Measurements from ENCODE around the gene STAT3.
"Not testable (repeated sequence)": the region's sequence is repeated elsewhere in the genome, so short reads cannot be mapped to it uniquely, and the experiment has no call there.

The STAT3 gene

GRCh38 chr17:42323268-42323773 is 64.9 kb downstream of the STAT3 start:
- Histone ChIP-seq H2BK120ac (ENCODE audit: low read depth, low read length) (no peak overlapping the region), H2AFZ (ENCODE audit: low read depth, low read length) (no peak overlapping the region), H3K23ac (ENCODE audit: low read length in 2 of 2) (no peak overlapping the region), H3K9me3 (ENCODE audit: control insufficient read depth, low read length) (no peaks in the 10 kb centered on the region), H3K27ac (ENCODE audit: low read length, poor library complexity, severe bottlenecking) (no peak overlapping the region), H3K9ac (ENCODE audit: low read length) (no peak overlapping the region), H3K36me3 (ENCODE audit: control insufficient read depth in 1 of 2, insufficient read depth in 2 of 2, low read depth in 1 of 2, low read length in 2 of 2) (peaks cover 54 to 84% of the 10 kb centered on the region in 2 experiments), H3K4me1 (ENCODE audit: control insufficient read depth, insufficient read depth, low read depth, low read length) (peaks cover 18% of the 10 kb centered on the region), H3K18ac (ENCODE audit: low read depth in 1 of 2, low read length in 2 of 2) (no peak overlapping the region), H3K14ac (ENCODE audit: low read length in 2 of 2) (no peak overlapping the region), H2BK15ac (ENCODE audit: low read depth, poor library complexity, severe bottlenecking) (no peak overlapping the region), H2BK12ac (ENCODE audit: low read length in 2 of 2) (no peak overlapping the region), H3K27me3 (ENCODE audit: control insufficient read depth in 1 of 2, insufficient read depth in 1 of 2, low read length in 2 of 2) (no peaks in the 10 kb centered on the region), H3K79me1 (replicated peaks; ENCODE audit: low read length, poor library complexity, severe bottlenecking) (peaks cover 22% of the 10 kb centered on the region), H2BK5ac (ENCODE audit: low read depth, low read length, poor library complexity, severe bottlenecking) (no peak overlapping the region), H3K4me3 (ENCODE audit: insufficient read depth in 1 of 2, low read depth in 1 of 2, low read length in 2 of 2) (no peak overlapping the region), H2AK5ac (ENCODE audit: low read length, severe bottlenecking) (no peak overlapping the region), H4K8ac (ENCODE audit: low read length) (no peak overlapping the region), H3K4me2 (ENCODE audit: low read length, poor library complexity, severe bottlenecking) (no peak overlapping the region), H3K4ac (ENCODE audit: low read depth in 1 of 2, low read length in 2 of 2) (no peak overlapping the region), H4K91ac (ENCODE audit: low read length) (no peak overlapping the region)
- no peak for DNase-seq
- 94% methylated on average over 5 of the region's 5 CpGs for whole genome bisulfite sequencing

GRCh38 chr17:42322382-42323267 is 65.6 kb downstream of the STAT3 start:
- H3K14ac ChIP-seq (ENCODE audit: low read length in 2 of 2): no peak overlapping the region

GRCh38 chr17:42321555-42321954 is 66.7 kb downstream of the STAT3 start:
- no peak for DNase-seq

More at GRCh38 chr17:42322382-42323267, 65.6 kb downstream of the STAT3 start:
- Histone ChIP-seq H3K36me3 (ENCODE audit: control insufficient read depth in 1 of 2, insufficient read depth in 2 of 2, low read depth in 1 of 2, low read length in 2 of 2) (peaks cover 56 to 90% of the 10 kb centered on the region in 2 experiments), H2BK120ac (ENCODE audit: low read depth, low read length) (no peak overlapping the region), H3K79me1 (replicated peaks; ENCODE audit: low read length, poor library complexity, severe bottlenecking) (peaks cover 22% of the 10 kb centered on the region), H4K91ac (ENCODE audit: low read length) (no peak overlapping the region), H2BK15ac (ENCODE audit: low read depth, poor library complexity, severe bottlenecking) (no peak overlapping the region), H3K4me2 (ENCODE audit: low read length, poor library complexity, severe bottlenecking) (no peak overlapping the region), H3K27me3 (ENCODE audit: control insufficient read depth in 1 of 2, insufficient read depth in 1 of 2, low read length in 2 of 2) (no peaks in the 10 kb centered on the region), H2BK5ac (ENCODE audit: low read depth, low read length, poor library complexity, severe bottlenecking) (no peak overlapping the region), H2BK12ac (ENCODE audit: low read length in 2 of 2) (peak overlapping the region in 1 of 2 experiments; percentile 22), H2AK5ac (ENCODE audit: low read length, severe bottlenecking) (no peak overlapping the region), H3K9me3 (ENCODE audit: control insufficient read depth, low read length) (no peaks in the 10 kb centered on the region), H3K4me1 (ENCODE audit: control insufficient read depth, insufficient read depth, low read depth, low read length) (peaks cover 18% of the 10 kb centered on the region), H3K4ac (ENCODE audit: low read depth in 1 of 2, low read length in 2 of 2) (no peak overlapping the region), H3K23ac (ENCODE audit: low read length in 2 of 2) (no peak overlapping the region), H3K9ac (ENCODE audit: low read length) (peak overlapping the region; percentile 39), H3K4me3 (ENCODE audit: insufficient read depth in 1 of 2, low read depth in 1 of 2, low read length in 2 of 2) (no peak overlapping the region), H3K18ac (ENCODE audit: low read depth in 1 of 2, low read length in 2 of 2) (no peak overlapping the region), H4K8ac (ENCODE audit: low read length) (no peak overlapping the region), H3K27ac (ENCODE audit: low read length, poor library complexity, severe bottlenecking) (no peak overlapping the region), H2AFZ (ENCODE audit: low read depth, low read length) (no peak overlapping the region)
- DNase-seq: peak; percentile 93
- WGBS: 42% methylated on average over 9 of the region's 10 CpGs

GRCh38 chr17:42317967-42318366 is 70.3 kb downstream of the STAT3 start:
- not testable (repeated sequence) for H3K14ac ChIP-seq (ENCODE audit: low read length in 2 of 2); H3K9me3 ChIP-seq (ENCODE audit: control insufficient read depth, low read length); H3K4me2 ChIP-seq (ENCODE audit: low read length, poor library complexity, severe bottlenecking); H4K91ac ChIP-seq (ENCODE audit: low read length); H3K18ac ChIP-seq (ENCODE audit: low read depth in 1 of 2, low read length in 2 of 2); H3K4me3 ChIP-seq (ENCODE audit: insufficient read depth in 1 of 2, low read depth in 1 of 2, low read length in 2 of 2); H2AFZ ChIP-seq (ENCODE audit: low read depth, low read length); H3K27me3 ChIP-seq (ENCODE audit: control insufficient read depth in 1 of 2, insufficient read depth in 1 of 2, low read length in 2 of 2); H2AK5ac ChIP-seq (ENCODE audit: low read length, severe bottlenecking); H3K4ac ChIP-seq (ENCODE audit: low read depth in 1 of 2, low read length in 2 of 2); H3K23ac ChIP-seq (ENCODE audit: low read length in 2 of 2); H2BK15ac ChIP-seq (ENCODE audit: low read depth, poor library complexity, severe bottlenecking); H2BK120ac ChIP-seq (ENCODE audit: low read depth, low read length); H4K8ac ChIP-seq (ENCODE audit: low read length); H3K9ac ChIP-seq (ENCODE audit: low read length); H2BK12ac ChIP-seq (ENCODE audit: low read length in 2 of 2); H2BK5ac ChIP-seq (ENCODE audit: low read depth, low read length, poor library complexity, severe bottlenecking); H3K4me1 ChIP-seq (ENCODE audit: control insufficient read depth, insufficient read depth, low read depth, low read length); H3K27ac ChIP-seq (ENCODE audit: low read length, poor library complexity, severe bottlenecking); DNase-seq
- 95% methylated on average over 6 of the region's 6 CpGs for WGBS
- Histone ChIP-seq H3K36me3 (ENCODE audit: control insufficient read depth in 1 of 2, insufficient read depth in 2 of 2, low read depth in 1 of 2, low read length in 2 of 2) (peaks cover 63 to 93% of the 10 kb centered on the region in 2 experiments), H3K79me1 (replicated peaks; ENCODE audit: low read length, poor library complexity, severe bottlenecking) (peaks cover 28% of the 10 kb centered on the region)

More at GRCh38 chr17:42321555-42321954, 66.7 kb downstream of the STAT3 start:
- no peak overlapping the region for H2BK15ac ChIP-seq (ENCODE audit: low read depth, poor library complexity, severe bottlenecking)
- H3K14ac ChIP-seq (ENCODE audit: low read length in 2 of 2): no peak overlapping the region
- H3K4me1 ChIP-seq (ENCODE audit: control insufficient read depth, insufficient read depth, low read depth, low read length): peaks cover 17% of the 10 kb centered on the region
- H3K18ac ChIP-seq (ENCODE audit: low read depth in 1 of 2, low read length in 2 of 2): no peak overlapping the region
- no peak overlapping the region for H4K91ac ChIP-seq (ENCODE audit: low read length)
- no peaks in the 10 kb centered on the region for H3K9me3 ChIP-seq (ENCODE audit: control insufficient read depth, low read length)
- no peak overlapping the region for H3K23ac ChIP-seq (ENCODE audit: low read length in 2 of 2)
- H3K79me1 ChIP-seq (replicated peaks; ENCODE audit: low read length, poor library complexity, severe bottlenecking): peaks cover 24% of the 10 kb centered on the region
- H3K4ac ChIP-seq (ENCODE audit: low read depth in 1 of 2, low read length in 2 of 2): no peak overlapping the region
- H4K8ac ChIP-seq (ENCODE audit: low read length): no peak overlapping the region
- over 99% methylated on average over 4 of the region's 4 CpGs for WGBS
- H2BK5ac ChIP-seq (ENCODE audit: low read depth, low read length, poor library complexity, severe bottlenecking): no peak overlapping the region
- no peak overlapping the region for H2AK5ac ChIP-seq (ENCODE audit: low read length, severe bottlenecking)
- no peak overlapping the region for H3K4me2 ChIP-seq (ENCODE audit: low read length, poor library complexity, severe bottlenecking)
- H2BK12ac ChIP-seq (ENCODE audit: low read length in 2 of 2): no peak overlapping the region
- H3K36me3 ChIP-seq (ENCODE audit: control insufficient read depth in 1 of 2, insufficient read depth in 2 of 2, low read depth in 1 of 2, low read length in 2 of 2): peaks cover 61 to 90% of the 10 kb centered on the region in 2 experiments
- H2BK120ac ChIP-seq (ENCODE audit: low read depth, low read length): no peak overlapping the region
- H2AFZ ChIP-seq (ENCODE audit: low read depth, low read length): no peak overlapping the region
- no peak overlapping the region for H3K4me3 ChIP-seq (ENCODE audit: insufficient read depth in 1 of 2, low read depth in 1 of 2, low read length in 2 of 2)
- H3K9ac ChIP-seq (ENCODE audit: low read length): no peak overlapping the region
- no peak overlapping the region for H3K27ac ChIP-seq (ENCODE audit: low read length, poor library complexity, severe bottlenecking)
- H3K27me3 ChIP-seq (ENCODE audit: control insufficient read depth in 1 of 2, insufficient read depth in 1 of 2, low read length in 2 of 2): no peaks in the 10 kb centered on the region
